ENCODE results near the gene SMCO4.

GRCh38 chr11:93487032-93487483 is 56.1 kb downstream of the SMCO4 start:
- no peak for TF ChIP-seq POLR2A (IDR thresholded peaks at IDR 0.05)
- TF ChIP-seq CTCF (IDR thresholded peaks at IDR 0.05 in 4 of 5, conservative IDR thresholded peaks at IDR 0.05 in 1 of 5) = no peak
